22Rv1 (cell line): ENCODE measurements around the gene DAAM1.

Experiments used
- ZFX ChIP-seq: fragments of 450-650 bp; IDR thresholded peaks from 2 replicates; pipeline ENCODE4 v1.6.1; 2017; ENCODE audit warnings: antibody characterized with exemption, borderline replicate concordance
- TF ChIP-seq, protein P1 (sequence below): fragments of 450-650 bp; IDR thresholded peaks from 2 replicates; pipeline ENCODE4 v1.5.1; 2017; ENCODE audit warnings: mild to moderate bottlenecking

GRCh38 chr14:59332727-59333126 lies 144.3 kb downstream of the DAAM1 start:
- TF ChIP-seq, protein P1, sequence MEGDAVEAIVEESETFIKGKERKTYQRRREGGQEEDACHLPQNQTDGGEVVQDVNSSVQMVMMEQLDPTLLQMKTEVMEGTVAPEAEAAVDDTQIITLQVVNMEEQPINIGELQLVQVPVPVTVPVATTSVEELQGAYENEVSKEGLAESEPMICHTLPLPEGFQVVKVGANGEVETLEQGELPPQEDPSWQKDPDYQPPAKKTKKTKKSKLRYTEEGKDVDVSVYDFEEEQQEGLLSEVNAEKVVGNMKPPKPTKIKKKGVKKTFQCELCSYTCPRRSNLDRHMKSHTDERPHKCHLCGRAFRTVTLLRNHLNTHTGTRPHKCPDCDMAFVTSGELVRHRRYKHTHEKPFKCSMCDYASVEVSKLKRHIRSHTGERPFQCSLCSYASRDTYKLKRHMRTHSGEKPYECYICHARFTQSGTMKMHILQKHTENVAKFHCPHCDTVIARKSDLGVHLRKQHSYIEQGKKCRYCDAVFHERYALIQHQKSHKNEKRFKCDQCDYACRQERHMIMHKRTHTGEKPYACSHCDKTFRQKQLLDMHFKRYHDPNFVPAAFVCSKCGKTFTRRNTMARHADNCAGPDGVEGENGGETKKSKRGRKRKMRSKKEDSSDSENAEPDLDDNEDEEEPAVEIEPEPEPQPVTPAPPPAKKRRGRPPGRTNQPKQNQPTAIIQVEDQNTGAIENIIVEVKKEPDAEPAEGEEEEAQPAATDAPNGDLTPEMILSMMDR, result no peak
- TF ChIP-seq ZFX, result no peak
